Right kidney (tissue), 1 donor: ENCODE results near the gene FHIT.

ENCODE experiments used
- DNase-seq: peaks from one replicate; pipeline ENCODE4 v3.0.0-alpha.2; 2016

FHIT gene

DNA sequence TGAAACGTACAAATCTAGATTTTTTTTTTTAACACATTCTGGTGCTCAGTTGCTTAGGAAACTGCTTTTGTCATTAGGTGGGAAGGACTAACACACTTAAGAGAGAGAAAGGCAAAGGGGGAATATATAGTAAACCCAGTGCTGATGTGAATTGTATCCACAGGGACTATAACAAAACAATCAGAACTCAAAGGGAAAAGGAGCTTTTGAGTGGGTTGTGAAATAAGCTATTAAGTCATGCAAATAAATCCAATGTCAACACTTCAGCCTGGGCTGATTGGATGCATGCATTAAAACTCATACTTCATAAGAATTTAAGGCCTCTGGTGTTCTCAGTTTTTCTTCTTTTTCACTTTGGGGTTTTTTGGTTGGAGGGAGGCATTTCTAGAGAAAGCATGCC lies 628.9 kb downstream of the FHIT start:
- DNase-seq = no peak

DNA sequence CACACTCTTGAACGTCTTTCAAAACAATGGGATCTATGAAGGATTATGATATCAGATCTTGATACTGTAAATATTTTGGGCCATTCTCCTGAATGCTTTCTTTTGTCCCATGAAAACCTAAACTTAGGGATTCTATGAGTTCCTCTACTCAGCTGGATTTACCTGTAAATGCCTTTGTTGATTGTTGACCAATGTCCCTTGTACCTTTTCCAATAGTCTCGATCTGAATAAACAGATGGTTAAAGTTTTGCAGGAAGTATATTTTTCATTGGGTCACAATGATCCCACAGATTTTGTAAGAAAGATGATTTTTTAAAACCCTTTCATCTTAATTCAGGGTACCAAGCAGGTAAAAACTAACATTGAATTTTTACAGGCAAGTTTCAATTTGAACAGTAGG lies 634.1 kb downstream of the FHIT start:
- no peak for DNase-seq

DNA sequence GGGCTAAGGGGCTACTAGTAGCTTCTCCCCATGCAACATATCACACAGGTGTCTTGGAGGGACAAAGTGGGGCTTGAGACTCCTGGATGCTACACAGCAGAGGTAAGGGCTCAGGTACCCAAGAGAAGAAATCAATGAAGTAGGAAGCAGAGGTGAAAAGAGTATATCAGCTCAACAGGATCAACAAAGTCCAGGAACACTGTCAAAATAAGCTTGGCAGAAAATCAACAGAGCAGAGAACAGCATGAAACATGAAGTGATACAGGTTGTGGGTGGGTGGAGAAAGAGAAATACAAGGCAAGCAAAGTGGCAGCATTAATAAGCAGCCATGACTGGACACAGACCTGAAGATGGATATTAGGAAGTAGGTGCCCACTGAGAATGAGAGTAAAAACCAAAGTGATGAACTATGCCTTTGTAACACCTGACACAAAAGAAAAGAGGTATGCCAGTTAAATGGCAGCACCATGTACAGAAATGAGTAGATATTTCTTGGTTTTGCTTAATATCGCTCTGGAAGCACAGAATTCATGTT lies 637.4 kb downstream of the FHIT start:
- DNase-seq = no peak

DNA sequence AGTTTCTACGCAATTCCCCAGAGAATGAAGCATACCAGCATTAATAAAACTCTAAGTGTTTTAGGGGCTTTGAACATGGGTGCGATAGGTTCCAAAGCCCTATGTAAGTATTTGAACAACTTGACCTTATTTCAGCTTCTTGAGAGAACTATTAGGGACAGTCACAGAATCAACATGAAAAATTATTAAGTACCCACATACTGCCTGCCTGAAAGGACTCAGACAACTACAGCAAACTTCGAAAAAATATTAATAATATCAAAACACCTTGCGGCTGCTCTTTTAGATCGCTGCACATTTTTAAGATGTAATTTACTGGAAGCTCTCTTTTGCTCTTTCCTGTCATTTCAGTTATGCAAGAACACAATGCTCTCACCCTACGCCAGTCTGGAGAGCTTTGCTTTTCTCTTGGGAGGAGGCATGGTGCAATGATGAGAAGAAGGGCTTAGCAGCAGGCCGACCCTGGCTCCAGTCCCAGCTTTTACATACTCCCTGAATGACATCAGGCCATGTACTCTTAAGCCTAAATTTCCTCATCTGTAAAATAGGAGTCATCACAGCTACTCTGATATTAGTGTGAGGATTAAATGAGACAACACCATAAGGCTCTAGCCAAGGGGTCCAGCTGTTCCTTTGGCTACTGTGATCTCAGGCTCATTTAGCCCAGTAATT lies 640.7 kb downstream of the FHIT start:
- DNase-seq = no peak

DNA sequence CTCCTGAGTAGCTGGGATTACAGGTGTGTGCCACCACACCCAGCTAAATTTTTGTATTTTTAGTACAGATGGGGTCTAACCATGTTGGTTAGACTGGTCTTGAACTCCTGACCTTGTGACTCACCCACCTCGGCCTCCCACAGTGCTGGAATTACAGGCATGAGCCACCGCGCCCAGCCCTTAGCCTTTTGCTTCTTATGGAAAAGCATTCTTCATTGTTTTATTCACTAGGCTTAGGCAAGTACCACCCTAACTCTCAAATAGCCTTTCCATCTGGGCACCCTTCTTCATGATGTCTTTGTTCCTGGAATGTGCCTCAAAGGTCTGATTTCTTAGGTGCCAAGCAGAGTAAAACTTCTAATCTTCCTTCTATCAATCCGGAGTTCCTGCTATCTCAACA lies 641.8 kb downstream of the FHIT start:
- no peak for DNase-seq

DNA sequence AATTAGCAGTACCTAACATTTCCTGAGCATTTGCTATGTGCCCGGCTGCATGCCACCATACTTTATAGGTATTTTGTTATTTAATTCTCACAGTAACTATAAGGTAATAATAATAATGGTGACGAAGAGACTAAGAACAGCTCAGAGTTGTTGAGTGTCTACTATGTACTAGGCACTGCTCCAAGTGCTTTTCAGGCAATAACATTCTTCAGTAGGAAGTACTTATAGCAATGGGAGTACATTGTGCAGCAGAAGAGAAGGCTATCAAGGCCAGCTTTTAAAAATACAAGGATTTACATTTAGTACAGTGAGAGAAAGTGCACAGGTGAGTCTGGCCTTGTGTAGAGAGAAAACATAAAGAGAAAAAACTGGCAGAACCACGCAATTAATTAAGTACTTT lies 647.4 kb downstream of the FHIT start:
- no peak for DNase-seq

DNA sequence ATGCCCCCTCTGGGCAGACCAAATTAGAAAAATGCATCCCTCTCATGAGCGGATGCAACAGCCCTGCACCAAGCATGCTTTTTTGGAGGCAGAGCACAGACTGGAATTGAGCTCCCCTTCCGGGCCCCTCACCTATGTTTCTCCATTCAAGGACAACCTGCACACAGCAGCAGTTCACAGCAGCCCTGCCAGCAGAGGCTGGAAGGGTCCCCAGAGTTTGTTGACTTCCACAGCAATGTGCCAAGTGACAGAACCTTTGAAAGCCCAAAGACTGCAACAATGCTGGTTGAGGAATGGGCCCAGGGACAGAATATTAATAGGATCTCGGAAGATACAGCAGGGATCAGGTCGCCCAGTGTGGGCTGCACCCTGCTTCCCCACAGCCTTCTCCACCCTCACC lies 650.4 kb downstream of the FHIT start:
- DNase-seq = no peak

DNA sequence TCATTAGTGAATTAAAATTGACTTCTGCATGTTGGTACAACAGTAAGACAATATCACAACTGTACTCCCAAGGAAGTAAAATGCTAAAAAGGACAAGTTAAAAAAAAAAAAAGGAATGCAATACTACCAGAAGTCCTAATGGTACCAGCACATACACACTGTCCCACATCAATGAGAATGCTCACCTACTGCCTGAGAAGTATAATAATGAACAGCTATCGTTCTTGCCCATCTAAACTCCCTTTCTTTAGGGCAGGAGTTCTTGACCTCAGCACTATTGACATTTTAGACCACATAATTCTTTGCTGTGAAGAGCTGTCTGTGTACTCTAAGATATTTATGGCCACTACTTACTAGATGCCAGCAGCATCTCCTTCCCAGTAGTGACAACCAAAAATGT lies 651.7 kb downstream of the FHIT start:
- DNase-seq = no peak

DNA sequence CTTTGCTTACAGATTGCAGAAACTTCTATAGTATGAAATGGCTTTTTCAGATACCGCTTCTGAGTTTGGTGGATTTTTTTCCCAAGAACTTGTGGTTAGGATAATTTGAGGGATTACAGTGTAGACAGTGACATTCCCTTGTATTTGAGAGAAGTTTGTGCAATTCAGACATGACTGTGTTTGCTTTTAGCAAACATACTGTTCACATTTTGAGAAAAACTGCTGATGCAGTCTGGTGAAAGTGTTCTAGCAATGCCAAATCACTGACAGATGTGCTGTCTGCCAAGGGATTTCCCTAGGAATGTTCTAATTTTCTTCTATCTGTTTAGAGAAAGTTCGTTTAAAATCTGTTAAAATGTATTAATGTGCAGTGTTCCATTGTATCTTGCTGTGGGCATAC lies 652.6 kb downstream of the FHIT start:
- DNase-seq = no peak

DNA sequence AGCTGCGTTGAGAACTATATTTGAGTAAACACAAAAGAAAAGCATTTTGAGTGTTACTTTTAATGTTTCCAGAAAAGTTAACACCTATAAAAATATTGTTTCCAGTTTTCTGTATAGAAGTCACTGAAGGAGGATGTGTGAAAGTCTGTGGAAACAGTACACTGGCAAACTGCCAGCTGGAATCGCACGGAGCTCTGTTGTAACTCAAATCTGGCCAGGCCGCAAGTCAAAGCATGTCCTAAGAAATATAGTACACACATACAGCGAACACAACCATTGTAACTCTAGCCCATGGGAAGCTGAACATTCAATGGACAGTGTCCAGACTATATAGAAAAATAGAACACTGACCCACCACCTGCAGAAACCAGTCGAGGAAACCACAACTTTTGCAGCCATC lies 657.2 kb downstream of the FHIT start:
- DNase-seq = peak; percentile 6

DNA sequence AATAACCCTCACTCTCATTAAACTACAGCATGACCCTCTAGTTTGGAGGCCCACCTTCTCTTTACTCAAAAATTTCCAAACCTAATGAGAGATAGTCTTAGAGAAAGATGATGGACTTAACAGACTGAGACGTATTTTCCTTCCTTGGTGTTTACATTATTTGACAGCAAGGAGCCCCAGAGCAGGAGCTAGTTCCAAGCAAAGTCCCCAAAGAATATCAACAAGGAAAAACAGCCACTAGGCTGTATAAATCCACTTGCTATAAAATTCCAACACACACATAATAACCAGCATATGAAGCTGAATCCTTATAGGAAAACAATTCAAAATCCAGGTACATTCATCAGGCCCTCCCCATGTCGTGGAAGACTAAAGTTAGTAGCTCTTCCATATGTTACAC lies 660.0 kb downstream of the FHIT start:
- DNase-seq = no peak

DNA sequence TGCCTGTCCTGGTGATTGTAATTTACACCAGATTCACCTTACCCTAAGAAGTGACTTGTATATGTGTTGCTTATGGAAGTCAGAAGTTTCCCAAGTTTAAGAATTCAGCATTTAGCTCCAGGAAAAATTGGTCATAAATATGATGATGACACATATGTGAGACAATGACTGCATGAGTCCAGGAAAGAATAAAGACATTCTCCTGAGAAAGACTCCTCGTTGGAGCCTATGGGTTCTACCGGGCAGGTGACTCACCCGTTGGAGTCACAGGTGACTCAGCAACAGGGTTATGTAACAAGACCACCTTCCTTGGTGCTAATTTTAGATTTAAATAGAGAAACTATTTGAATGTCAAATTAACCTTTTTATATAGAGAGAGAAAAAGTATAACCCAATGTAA lies 662.4 kb downstream of the FHIT start:
- DNase-seq = no peak

DNA sequence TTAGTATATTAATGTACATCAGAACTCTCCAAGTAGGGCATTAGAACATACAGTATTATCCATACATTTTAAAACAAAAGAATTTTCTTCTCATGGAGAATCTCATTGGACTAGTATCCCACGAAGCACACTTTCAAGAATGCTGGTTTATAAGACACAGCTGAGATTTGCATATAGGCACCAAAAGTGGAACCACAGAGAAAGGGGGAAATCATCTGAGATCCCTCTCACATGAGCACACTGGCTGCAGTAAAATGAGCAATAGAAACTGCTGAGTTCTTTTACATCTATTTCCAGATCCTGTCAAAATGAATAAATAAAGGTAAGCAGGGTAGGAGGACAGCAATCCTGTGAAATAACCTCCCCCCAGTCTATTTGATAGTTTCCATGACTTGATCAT lies 665.3 kb downstream of the FHIT start:
- no peak for DNase-seq

DNA sequence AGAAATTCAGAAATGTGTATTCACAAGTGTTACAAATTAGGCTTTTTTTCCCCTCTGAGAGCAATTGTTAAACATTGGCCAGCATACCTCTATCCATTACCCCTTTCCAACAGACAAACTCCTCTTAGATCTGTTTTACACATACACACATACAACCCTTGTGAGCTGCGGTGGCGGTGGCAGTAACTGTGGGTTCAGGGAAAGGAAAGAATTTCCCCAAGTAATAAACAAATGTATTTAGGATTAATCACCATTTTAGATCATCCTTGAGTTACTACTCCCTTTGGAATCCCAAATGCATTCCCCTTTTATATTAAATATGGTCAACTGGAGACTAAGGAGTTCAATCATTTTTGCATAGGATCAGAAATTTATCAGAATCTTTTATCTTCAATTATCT lies 667.0 kb downstream of the FHIT start:
- DNase-seq = no peak

DNA sequence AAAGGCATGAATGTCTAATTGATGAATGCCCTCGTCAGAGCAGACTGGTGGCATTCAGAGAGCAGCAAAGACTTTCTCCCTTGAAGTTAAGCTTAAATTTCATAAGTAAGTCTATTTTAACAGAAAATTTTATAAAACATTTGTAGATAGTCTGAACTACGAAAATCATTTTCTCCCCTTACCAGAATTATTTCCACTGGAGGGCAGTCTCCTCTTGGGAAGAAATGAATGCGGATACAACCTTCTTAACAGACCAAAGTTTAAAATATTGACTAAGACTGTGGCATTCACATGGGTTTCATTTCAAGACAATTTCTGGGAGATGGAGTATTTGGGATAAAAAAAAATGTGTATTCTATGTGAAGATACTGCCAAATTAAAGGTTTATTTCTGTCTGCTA lies 669.0 kb downstream of the FHIT start:
- no peak for DNase-seq

DNA sequence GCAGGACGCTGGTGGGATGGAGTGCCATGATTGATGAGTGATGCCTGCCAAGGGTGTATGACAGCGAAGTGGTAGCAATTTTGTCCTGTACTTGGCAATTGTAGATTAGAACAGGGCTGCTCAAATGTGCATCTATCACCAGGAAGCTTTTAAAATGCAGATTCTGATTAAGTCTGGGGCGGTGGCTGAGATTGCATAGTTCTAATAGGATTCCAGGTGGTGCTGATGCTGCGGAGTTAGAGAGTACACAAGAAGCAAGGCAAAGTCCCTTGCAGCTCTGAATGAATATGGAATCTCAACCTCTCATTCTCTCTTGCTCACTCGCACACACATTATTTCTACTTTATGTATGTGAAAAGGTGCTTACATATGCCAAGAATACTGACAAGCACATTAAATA lies 670.4 kb downstream of the FHIT start:
- no peak for DNase-seq

DNA sequence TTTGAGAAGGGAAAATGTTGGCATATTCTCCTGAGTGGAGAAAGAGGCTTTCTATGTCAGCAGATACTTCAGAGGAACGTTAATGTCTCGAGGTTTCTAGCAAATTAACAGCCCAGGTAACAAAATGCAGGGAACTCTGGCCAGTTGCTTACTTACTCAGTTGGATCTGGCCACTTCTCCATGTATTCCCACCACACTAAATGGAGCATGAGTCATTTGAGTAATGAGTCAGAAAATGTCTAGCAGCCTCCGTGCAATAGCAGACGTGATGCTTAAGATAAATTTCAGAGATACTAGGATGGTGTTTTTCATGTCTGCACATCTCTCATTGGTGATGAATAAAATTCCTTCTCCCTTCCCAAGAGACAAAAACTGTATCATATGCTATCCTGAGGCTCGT lies 671.5 kb downstream of the FHIT start:
- DNase-seq = no peak

DNA sequence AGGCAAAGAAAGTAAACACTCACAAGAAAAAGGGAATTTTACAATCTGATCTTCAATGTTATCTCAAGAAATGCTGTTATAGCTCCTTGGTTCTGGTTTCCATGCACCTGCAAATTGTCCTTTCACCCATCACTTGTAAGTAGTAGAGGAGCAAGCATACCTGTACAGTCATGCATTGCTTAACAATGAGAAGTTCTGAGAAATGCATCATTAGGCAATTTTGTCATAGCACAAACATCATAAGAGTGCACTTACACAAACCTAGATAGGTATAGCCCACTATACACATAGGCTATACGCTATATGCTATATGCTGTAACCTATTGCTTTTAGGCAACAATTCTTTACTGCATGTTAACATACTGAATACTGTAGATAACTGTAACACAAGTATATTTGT lies 672.3 kb downstream of the FHIT start:
- DNase-seq = no peak

DNA sequence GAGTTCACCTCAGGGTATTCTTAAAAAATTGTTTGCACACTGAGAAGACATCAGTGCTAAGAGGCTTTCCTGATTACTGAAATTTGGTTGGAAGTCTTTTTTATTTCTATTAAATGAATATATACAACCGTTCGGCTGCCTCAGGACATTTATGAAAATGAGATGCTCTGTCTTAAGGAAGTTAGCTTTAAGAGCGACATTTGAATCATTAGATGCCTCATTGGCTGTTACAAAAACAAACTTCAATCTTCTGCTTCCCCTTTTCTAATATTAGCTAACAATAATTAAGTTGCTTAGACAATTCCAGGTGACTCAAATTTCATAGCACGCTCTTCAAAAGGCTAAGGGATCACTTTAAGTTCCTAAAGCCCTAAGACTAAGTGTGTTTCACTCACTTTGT lies 673.7 kb downstream of the FHIT start:
- no peak for DNase-seq

DNA sequence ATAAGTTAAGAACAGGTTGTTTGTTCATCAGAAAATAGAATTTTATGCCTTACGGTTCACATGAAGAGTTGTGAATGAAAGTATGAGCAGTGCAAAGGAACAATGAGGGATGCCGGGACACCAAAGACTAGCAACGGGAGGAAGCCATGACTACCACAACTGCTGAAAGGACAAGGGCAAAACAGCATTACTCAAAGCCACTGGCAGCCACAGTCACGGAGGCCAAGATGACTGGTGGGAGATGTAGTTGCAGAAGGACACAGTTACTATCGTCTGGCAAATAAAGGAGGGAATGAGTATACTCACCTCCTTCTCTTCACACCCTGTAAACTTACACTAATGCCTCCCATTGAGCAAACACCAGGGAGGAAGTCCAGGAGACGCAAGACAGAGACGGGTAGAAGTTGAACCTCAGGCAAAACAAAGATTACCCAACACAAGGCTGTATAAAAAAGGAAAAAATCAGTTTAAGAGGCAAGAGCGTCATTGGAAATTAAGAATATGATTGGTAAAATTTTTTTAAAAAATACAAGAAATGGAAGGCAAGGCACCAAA lies 675.5 kb downstream of the FHIT start:
- DNase-seq = no peak

DNA sequence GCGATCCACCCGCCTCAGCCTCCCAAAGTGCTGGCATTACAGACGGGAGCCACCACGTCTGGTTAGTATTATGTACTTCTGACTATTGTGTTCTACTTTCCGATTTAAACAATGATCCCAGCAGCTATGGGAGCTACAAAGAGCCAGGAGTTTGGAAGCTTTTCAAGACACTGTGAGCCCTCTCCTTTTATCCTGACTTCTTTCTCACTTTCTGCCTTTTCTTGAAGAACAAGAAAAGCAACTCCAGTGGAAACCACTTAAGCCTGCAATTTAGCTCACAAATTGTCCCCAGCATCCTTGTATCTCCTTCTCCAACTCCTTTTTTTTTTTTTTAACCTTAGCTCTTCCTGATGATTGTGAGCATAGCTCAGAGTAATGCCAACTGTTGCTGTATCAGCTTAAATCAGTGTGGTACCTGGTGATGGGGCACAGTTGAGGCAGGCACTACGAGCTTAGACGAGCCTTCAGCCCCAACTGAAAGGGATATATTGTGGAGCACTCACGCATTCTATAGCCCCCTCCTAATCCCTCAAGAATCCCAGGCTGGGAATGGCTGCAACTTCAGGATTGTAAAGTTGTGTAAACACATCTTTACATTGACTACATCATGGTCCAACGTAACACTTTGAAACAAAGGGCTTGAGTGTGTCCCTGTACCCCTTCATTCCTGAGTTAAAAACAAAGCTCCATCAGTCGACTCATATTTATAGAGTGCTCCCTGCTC lies 677.0 kb downstream of the FHIT start:
- DNase-seq = no peak

DNA sequence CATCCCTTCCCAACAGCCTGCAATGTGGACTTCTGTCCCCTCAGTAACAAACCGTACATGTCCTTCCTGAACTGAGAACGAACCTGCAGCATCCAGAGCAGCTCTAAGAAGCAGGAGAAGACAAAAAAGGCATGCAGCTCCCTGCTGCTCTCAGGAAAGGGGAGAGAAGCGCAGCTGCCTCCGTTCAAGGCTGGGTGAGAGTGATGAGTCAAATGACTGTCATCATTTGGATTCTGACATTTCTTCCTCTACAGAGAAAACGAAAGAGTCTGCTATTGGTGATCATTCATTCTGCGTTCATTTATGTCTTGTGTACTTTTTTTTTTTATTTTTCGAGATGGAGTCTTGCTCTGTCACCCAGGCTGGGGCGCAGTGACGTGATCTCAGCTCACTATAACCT lies 677.8 kb downstream of the FHIT start:
- no peak for DNase-seq

DNA sequence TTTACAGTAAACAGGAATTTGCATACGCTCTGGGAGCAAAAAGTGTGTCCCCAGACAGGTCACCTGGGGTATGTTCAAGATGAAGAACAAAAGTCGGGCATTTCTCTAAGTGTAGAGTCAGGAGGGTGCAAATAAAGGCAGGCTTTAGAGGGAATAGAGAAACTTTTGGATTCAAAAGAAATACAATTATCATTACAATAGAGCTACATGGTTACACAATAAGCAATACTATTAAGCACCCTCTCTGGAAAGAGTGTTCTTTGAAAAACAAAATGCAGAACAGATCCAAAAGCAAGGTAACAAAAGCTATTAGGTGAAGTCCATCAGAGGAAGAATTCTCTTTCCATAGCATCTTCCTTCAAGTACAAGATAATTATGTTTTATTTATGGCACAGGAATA lies 679.7 kb downstream of the FHIT start:
- no peak for DNase-seq

DNA sequence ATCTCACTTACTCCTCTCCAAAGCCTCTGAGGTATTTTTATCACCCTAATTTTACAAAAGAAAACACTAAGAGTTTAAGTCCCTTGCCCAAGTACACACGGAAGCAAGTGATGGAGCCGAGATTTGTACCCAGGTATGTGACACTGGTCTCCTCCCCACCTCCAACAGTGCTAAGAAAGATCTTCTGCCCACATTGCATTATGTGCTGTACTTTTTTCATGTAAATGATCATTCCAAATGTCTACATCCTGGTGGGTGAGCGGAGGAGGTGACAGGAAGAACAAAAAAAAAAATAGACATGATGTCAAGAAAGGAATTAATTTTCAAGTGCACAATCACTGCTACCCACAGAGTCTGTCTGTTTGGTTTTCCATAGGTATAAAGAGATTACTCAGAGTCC lies 694.1 kb downstream of the FHIT start:
- no peak for DNase-seq
